Fibroblast of peridontal ligament (primary cell): ENCODE results near the gene ATE1.
"Not testable (repeated sequence)": the region's sequence is repeated elsewhere in the genome, so short reads cannot be mapped to it uniquely, and the experiment has no call there.

Experiments used
- DNase-seq: peaks from one replicate; pipeline ENCODE4 v3.0.0-alpha.2; 2010; ENCODE audit errors: extremely low read depth

Gene ATE1

DNA sequence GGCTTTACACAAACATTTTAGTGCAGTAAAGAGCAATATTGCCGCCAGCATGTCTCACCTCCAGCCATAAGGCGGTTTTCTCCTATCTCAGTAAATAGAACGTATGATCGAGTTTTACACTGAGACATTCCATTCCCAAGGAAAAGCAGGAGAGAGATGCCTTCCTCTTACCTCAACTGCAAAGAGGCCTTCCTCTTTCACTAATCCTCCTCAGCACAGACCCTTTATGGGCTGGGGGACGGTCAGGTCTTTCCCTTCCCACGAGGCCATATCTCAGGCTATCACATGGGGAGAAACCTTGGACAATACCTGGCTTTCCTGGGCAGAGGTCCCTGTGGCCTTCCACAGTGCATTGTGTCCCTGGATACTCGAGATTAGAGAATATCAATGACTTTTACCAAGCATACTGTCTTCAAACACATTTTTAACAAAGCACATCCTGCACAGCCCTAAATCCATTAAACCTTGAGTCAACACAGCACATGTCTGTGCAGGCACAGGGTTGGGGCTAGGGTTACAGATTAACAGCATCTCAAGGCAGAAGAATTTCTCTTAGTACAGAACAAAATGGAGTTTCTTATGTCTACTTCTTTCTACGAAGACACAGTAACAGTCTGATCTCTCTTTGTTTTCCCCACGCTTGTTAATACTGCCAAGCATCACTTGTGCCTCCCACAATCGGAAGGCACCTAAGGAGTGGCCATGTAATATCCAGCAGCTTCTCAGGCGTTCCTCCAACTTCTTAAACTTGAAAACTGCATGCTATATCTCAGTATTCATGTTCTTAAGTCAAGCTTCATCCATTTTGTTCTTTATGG is 2.6 kb upstream of the ATE1 start:
- DNase-seq = not testable (repeated sequence)

DNA sequence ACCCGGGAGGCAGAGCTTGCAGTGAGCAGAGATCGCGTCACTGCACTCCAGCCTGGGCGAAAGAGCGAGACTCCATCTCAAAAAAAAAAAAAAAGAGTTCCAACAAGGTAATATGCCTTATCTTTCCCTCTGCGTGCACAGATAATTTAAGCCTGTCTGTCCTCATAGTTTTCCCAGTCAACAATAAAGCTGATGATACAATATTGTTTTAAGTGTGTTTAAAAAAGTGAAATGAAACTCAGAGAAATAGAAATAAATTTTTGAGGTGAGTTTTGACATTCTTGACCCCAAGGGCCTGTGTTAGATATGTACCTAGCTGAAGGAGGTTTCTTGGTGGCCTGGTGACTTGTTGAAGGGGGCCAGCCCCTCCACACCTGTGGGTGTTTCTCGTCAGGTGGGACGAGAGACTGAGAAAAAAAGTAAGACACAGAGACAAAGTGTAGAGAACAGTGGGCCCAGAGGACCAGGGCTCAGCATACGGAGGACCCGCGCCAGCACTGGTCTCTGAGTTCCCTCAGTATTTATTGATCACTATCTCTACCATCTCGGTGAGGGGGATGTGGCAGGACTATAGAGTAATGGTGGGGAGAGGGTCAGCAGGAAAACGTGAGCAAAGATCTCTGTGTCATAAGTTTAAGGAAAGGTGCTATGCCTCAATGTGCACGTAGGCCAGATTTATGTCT is 1.9 kb upstream of the ATE1 start:
- DNase-seq = not testable (repeated sequence)

DNA sequence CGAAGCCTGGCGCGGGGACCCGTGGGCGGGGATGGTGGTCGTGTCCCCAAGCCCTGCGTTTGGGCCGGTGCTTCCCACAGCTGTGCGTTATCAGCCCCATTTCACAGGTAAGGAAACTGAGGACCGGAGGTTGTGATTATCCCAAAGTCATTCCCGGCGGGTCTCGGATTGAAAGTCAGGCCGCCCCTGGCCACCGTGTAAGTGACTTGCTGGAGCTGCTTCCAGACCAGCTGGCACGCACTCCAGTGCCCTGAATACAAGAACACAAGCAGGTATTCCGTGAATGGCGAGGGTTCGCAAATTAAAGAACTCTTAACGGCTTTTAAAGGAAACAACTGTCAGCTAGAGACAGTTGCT is 675 bp upstream of the ATE1 start:
- DNase-seq = peak; percentile 46

DNA sequence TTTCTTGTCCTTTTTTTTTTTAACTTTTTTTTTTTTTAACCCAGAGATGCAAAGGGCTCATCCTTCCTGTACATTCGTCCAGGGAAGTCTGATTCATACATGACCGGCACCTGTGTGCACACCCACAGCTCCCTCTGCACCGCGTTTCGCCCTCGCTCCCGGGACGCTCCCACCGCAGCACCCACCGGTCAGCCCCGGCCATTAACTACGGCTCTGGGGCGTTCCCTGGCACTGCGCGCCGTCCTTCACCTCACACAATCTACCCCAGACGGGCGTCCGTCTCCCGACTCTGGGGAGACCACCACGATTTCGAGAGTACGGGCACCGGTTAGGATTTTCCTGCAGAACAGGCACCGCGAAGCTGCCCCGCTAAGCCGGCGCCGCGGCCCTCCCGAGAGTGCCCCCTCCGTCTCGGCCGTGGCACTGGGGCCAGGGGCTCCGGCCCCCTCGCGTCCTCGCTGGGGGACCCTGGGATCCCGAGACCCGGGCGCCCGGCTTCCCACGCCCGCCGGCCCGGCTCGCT is 452 bp downstream of the ATE1 start:
- peak; percentile 28 for DNase-seq

DNA sequence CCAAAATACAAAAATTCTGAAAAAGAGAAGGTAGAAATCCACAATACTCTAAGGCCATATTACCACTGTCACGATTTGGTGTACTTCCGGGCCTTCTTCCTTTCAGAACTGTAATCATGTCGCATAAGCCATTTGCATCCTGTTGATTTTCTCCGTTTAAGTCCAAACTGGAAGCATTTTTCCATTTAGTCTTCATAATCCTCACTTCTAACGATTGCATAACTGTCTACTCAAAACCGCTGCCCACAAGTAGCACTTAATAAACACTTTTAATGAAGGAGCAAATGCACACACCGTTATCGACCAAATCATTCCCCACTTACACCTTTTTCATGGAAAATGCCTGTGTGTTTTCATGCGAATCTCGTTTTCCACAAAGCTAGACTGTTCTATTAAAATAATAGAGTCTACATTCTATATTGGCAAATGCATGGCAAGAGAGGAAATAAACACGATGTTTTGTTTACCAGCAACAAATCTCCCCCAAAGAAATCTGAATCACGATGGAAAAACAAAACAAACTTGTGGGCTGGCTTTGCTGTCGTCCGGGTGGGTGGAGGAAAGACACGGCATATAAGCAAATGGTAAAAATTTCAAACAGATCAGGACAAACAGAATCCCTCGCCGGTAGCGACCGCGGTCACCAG is 1.0 kb downstream of the ATE1 start:
- DNase-seq = peak; percentile 23

DNA sequence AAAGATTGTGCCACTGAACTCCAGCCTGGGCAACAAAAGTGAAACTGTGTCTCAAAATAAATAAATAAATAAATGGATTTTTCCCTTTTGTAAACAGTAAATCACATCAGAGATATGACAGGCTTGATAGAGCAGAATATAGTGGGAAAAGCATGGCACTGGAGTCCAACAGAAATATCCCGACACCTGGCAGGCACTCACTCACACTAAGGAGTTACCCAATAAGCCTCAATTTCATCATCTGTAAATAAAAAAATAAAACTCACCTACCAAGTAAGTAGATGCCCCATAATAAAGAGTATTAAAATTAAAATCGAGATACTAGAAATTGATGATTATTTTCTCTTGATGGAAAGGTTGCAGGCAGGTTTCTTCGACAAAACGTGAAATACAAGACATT is 1.7 kb downstream of the ATE1 start:
- no peak for DNase-seq

DNA sequence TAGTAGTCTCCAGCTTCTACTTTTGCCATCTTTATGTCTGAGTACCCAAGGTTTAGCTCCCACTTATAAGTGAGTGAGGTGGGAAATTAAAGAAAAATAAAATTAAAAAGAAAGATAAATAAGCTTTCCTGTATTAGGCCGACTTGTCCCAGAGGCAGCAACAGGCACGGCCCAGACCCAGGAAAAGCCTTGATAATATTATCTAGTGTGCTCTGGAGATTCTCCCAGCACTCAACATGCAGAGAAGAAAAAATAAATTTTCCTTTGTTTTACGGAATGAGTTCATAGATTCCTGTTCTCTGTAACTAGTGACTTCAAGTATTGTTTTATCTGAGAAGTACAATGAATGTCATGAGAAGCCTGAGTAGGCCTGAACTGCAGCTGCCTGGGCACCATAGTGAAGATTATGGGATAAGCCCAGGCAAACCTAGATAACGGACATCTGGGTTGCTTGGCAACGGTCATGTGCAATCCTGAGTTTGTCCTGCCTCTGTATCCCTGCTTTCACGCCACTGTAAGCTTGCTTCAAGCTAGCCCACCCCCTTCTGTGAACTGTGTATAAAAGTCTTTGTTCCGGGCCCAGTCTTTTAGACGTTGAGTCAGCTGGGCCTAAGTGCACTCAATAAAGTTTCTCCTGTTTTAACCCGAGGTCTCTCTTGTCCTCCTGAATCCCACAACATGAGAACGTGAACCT is 6.4 kb downstream of the ATE1 start:
- DNase-seq = no peak

DNA sequence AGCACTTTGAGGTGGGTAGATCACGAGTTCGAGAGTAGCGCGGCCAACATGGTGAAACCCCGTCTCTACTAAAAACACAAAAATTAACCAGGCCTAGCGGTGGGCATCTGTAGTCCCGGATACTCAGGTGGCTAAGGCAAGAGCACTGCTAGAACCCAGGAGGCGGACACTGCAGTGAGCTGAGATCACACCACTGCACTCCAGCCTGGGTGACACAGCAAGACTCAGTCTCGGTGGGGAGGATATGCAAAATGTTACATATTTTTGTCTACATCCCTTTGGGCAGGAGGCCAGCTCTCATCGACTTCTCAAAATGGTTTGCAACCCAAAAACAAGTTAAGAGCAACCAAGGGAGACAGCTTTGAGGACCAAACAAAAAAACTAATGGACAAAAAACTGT is 8.2 kb downstream of the ATE1 start:
- no peak for DNase-seq

DNA sequence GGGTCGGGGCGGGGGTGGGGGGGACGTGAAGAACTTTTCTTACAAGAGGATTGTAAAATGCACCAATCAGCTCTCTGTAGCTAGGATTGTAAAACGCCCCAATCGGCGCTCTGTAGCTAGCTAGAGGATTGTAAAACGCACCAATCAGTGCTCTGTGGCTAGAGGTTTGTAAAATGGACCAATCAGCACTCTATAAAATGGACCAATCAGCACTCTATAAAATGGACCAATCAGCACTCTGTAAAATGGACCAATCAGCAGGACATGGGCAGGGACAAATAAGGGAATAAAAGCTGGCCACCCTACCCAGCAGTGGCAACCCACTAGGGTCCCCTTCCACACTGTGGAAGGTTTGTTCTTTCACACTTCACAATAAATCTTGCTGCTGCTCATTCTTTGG is 9.0 kb downstream of the ATE1 start:
- not testable (repeated sequence) for DNase-seq

DNA sequence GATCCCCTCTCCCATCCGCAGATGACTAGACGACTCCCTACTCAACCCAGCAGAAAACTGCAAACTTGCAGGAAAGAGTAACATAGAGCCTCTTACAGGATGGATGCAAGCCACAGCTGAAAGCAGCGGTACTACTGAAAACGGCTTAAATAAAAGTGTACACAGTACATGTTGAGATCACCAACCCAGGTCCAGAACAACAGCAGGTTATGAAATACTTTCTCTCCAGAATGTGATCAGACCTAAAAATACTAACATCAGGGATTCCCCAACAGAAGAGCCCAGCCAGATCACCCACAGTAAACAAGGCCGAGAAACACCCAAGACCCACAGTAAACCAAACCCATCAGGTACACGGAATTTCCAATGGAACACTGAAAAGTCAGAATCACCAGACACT is 13.2 kb downstream of the ATE1 start:
- DNase-seq = no peak

DNA sequence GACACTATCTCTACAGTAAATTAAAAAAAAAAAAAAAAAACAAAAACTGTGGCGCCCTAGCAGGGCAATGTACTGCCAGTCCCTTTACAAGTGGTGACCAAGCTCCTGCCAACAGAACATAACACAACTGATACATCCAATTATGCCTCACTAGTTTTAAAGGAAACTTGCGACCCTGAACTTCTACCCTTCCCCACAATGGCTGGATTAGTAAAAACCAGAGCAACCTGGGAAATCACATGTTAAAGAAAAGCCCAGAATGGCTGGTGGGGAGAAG is 16.5 kb downstream of the ATE1 start:
- no peak for DNase-seq

DNA sequence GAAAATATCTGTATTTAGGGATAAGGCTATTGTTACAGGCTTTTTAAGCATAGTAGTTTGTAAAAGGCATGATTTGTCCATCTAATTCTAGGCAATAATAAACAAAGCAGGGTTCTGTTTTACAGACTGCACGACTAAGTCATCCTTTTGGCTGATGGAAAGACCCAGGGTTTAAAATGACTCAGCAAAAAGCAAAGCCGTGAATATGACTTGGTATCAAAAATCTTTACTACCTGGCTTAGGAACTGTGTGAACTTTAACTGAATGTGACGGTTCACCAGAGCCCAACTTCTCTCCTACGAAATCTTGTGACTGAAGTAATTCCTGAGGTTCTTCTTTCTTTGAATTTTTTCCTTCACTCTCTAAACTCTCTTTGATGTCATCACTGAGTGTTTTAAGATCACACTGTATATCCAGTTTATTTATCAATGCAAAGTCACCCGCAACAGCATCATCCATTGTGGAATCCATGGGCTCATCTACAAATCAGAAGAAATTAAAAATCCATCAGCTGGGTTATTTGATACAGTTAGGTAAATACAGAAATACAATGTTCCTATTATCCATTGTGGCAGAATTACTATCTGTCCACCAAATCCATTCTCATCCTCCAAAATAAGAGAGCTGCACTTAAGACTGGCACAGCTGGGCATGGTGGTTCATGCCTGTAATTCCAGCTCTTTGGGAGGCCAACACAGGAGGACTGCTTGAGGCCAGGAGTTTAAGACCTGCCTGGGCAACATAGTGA is 17.0 kb downstream of the ATE1 start:
- peak; percentile 77 for DNase-seq

DNA sequence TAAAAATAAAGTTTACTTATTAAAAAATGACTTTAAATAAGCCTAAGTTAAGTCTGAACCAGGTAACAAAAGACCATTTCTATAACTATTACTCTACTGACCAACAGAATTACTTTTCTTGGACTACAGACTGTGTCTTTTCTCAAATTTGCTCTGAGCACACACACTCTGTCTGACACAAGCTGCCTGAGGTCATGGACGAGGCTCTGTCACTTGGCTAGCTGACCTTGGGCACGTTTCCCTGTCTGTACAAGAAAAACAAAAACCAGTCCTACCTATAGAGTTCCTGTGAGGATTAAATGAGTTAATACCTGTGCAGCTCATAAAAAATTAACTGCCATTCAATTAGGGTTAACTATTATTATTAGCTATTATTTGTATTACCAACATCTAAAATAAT is 22.9 kb downstream of the ATE1 start:
- no peak for DNase-seq

DNA sequence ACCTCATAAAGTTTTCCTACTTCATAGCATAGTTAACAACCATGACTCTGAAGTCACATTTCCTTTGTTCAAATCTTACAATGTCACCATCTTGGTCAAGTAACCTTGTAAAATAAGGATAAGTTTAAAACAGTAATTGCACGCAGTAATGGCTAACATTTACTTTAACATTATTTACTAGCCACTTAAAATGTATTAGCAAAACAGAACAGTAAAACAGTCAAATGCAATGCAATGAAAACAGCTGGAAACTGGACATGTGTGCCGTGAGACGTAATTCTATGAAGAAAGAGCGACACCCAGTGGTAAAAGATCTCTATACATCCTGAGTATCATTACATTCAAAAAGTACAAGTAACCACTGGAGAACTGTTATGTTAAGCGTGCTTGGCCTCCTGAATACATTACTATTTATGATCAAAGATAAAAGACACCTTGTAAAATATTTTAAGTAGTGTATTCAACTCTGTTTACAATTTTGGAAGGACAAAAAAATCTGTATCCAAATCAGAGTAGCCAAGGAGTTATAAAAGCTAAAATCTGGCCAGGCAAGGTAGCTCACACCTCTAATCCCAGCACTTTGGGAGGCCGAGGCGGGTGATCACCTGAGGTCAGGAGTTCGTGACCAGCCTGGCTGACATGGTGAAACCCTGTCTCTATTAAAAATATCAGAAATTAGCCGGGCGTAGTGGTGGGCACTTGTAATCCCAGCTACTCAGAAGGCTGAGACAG is 27.2 kb downstream of the ATE1 start:
- peak; percentile 88 for DNase-seq

DNA sequence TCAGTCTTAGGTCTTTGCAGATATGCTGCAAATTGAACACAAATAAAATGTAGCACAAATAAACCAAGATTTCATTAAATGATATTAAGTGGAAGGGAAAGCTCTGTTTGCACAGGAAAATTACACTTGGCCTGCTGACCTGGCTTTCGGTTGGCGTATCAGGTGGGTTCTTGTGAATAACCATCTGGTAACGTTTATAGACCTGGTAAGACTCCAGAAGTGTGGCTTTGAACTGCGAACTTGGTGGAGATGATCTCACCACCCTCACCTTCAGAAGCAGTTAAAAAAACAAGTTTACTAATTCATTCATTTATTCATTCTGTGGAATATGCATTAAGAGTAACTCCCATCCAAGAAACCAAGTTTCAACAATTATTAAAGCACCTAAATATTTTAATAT is 28.1 kb downstream of the ATE1 start:
- DNase-seq = no peak

DNA sequence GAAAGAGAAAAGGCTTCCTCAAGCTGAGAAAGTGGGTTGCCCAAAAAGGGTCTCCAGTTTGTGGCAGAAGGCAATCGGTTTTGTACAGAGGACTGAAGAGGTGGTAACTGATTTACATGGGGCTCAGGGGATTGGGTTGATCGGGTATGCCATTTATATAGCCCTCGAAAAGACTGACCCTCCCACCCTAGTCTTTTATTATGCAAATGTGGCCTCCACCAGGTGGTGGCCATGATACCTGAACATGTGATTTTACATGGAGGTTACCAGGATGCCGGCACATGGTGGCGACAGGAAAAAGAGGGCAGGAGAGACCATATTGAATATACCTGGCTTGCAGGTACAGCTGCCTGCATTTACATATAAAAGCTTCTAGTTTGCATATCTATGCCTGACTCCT is 36.7 kb downstream of the ATE1 start:
- no peak for DNase-seq

DNA sequence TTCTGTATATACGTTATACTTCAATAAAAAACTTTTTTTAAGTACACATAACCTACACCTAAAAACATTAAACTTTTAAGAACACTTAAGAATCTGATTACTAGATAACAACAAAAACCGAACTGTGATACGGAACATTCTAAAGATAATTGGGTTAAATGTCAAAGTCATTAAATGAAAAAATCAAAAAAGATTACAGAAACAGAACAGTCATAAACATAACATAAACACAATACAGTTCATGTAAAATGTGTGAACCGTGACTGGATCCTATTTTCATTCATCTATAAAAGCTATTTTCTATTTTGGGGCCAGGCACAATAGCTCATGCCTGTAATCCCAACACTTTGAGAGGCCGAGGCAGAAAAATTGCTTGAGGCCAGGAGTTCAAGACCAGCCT is 38.6 kb downstream of the ATE1 start:
- no peak for DNase-seq

DNA sequence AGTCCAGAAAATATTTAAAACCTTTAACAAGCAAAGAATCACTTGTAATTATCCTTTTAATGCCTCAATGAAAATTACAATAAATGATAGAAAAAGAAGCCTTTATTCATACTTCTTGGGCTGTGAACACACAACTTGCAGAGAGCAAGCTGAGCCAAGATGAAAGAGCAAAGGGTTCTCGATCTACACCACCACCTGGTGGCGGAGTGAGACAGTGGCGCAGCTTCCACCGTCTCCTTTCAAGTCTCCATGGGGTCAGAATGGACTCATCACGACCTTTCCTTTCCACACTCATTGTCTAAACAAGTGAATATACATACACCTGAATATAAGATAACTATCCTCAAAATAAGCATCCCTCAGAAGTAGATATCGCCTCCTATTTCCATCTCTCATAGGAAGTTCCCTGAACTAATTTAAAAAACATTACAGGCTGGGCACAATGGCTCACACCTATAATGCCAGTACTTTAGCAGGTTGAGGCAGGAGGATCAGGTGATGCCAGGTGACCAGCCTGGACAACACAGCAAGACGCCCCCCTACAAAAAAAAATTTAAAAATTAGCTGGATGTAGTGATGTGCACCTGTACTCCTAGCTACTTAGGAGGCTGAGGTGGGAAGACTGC is 40.7 kb downstream of the ATE1 start:
- DNase-seq = peak; percentile 71

DNA sequence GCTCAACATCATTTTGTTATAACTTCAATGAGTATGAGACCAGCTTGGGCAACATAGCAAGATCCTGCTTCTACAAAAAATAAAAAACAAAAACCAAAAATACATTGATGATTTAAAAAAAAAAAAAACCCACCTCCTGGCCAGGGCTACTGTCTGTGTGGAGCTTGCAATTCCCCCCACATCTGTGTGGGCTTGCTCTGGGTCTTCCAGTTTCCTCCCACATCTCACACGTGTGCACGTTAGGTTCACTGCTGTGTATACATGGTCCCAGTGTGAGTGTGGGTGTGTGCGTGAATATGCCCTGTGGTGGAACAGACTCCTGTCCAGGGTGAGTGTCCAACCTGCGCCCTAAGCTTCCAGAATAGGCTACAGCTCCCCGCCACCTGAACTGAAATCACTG is 41.6 kb downstream of the ATE1 start:
- no peak for DNase-seq

DNA sequence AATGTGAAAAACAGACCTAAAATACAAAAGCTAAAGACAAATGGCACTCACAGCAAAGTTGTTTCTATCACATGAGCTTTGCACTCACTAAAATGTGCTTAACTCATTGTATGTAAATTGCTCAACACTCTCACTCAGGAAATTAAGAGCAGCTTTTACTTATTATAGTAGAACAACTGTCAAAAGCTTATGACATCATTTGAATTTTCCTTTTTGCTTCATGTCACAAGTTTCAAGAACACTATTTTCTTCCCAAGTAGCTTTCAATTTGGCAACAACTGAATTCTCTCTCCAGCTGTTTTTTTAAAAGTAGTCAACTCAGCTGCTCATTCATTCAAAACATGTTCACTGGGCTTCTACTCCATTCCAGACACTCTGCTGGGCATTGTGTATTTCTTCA is 46.9 kb downstream of the ATE1 start:
- peak; percentile 67 for DNase-seq

DNA sequence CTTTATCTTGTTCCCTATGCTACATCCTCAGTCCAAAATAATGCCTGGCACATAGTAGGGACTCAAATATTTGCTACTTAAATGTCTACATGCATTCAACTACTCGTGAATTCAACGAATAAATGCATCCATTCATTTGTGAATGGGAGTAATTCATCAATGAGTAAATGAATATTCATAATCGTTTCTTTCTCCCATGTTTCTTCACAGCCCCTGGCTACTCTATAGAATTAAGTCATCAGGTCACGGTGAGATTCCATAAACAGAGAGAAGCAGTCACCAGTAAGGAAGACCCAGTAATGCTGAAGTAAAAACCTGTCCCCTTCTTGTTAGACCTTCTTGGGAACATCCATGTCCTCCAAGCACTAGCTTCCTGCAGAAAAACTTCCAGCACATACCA is 48.4 kb downstream of the ATE1 start:
- no peak for DNase-seq
